Left lung (tissue), 10 donors: ENCODE results near the gene MGAT4B. TPM values are rescaled to one million over a fixed set of nuclear protein-coding genes. Genes with fewer than 3 reads are reported as not detected.

ENCODE experiments used
- ATAC-seq: fragments of 200-7000 bp; cut with Tn5 transposase; one replicate; pipeline ENCODE4 v1.9.1; 2020; ENCODE audit warnings: moderate library complexity
- DNase-seq, 4 donors: peaks; one replicate each; pipeline ENCODE4 v3.0.0-alpha.2; 2013 to 2020
- H3K27ac ChIP-seq, 2 donors: fragments of 200-600 bp; sonication (generic) in 1 of 2; one replicate each; pipeline versions ENCODE4 v1.5.0 to v1.8.0; 2020 to 2021
- H3K27me3 ChIP-seq, 2 donors: fragments of 200-600 bp; sonication (generic) in 1 of 2; one replicate each; pipeline versions ENCODE4 v1.5.0 to v1.8.0; 2020 to 2021
- H3K36me3 ChIP-seq, 2 donors: fragments of 200-600 bp; sonication (generic) in 1 of 2; one replicate each; pipeline versions ENCODE4 v1.5.0 to v1.8.0; 2020 to 2021
- H3K4me1 ChIP-seq, 2 donors: fragments of 200-600 bp; one replicate each; pipeline ENCODE4 v1.8.0; 2021
- H3K4me3 ChIP-seq, 2 donors: fragments of 200-600 bp; sonication (generic) in 1 of 2; one replicate each; pipeline versions ENCODE4 v1.5.0 to v1.8.0; 2020 to 2021; ENCODE audit warnings: mild to moderate bottlenecking in 1 of 2
- H3K9me3 ChIP-seq, 2 donors: fragments of 200-600 bp; sonication (generic) in 1 of 2; one replicate each; pipeline versions ENCODE4 v1.5.0 to v1.8.0; 2020 to 2021
- intact Hi-C, 2 donors: fragments of 100-400 bp; cut with DNase I; formaldehyde crosslinking; loops; one replicate each; pipeline versions ENCODE4 v1.11.2 to v1.14.2; 2022
- polyA plus RNA-seq, 6 donors: library from polyadenylated mRNA; unstranded; fragments of 120-200 nt; gene quantifications; one replicate each; pipeline ENCODE4 v1.2.1, GENCODE V29; 2013; ENCODE audit not compliant: insufficient read length in 6 of 6
- total RNA-seq, 2 donors: library from RNA; stranded (reverse); fragmentation: NEBNext Ultra II Directional; extraction: Animal tissue kit (Norgen Biotek cat#: 25700); gene quantifications; one replicate each; pipeline ENCODE4 v1.2.1, GENCODE V29; 2021
- TF ChIP-seq, protein P1 (sequence below), 2 donors: fragments of 200-600 bp; sonication (generic) in 1 of 2; IDR thresholded peaks; one replicate each; pipeline versions ENCODE4 v1.5.0 to v1.8.0; 2021; ENCODE audit warnings: antibody characterized with exemption in 2 of 2
- donor health status: DM: no; HTN: yes; CAD: no.
- donor health status: DM: no; HTN: no; CAD: no.

The MGAT4B gene
- total and polyA plus RNA-seq, 8 donors = 90.5 to 191 (median 108) TPM

GRCh38 chr5:179795049-179795862 lies 11.4 kb downstream of the MGAT4B start:
- Histone ChIP-seq H3K9me3 (no peaks in the 10 kb centered on the region), H3K36me3 (peaks cover 0 to 34% of the 10 kb centered on the region in 2 donors), H3K4me1 (peaks cover 37 to 59% of the 10 kb centered on the region in 2 donors), H3K4me3 (peak overlapping the region; percentile 65 to 66), H3K27me3 (no peaks in the 10 kb centered on the region), H3K27ac (peak overlapping the region; percentile 83 to 89)
- TF ChIP-seq, protein P1, sequence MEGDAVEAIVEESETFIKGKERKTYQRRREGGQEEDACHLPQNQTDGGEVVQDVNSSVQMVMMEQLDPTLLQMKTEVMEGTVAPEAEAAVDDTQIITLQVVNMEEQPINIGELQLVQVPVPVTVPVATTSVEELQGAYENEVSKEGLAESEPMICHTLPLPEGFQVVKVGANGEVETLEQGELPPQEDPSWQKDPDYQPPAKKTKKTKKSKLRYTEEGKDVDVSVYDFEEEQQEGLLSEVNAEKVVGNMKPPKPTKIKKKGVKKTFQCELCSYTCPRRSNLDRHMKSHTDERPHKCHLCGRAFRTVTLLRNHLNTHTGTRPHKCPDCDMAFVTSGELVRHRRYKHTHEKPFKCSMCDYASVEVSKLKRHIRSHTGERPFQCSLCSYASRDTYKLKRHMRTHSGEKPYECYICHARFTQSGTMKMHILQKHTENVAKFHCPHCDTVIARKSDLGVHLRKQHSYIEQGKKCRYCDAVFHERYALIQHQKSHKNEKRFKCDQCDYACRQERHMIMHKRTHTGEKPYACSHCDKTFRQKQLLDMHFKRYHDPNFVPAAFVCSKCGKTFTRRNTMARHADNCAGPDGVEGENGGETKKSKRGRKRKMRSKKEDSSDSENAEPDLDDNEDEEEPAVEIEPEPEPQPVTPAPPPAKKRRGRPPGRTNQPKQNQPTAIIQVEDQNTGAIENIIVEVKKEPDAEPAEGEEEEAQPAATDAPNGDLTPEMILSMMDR (IDR thresholded peaks at IDR 0.05) = no peak
- DNase-seq (peak in 2 of 4 donors; percentile 75 to 85), ATAC-seq (peak; percentile 54)
- intact Hi-C loops = loop anchor here in 1 of 2 donors (5.0 kb wide), 1 partner anchor 33 kb away; no protein-coding TSS in a partner anchor

GRCh38 chr5:179794575-179794974 lies 12.1 kb downstream of the MGAT4B start:
- Histone ChIP-seq H3K9me3 (no peaks in the 10 kb centered on the region), H3K27me3 (no peaks in the 10 kb centered on the region), H3K27ac (peak overlapping the region; percentile 83 to 89), H3K4me3 (peak overlapping the region; percentile 65 to 66), H3K4me1 (peaks cover 37 to 59% of the 10 kb centered on the region in 2 donors), H3K36me3 (peaks cover 0 to 27% of the 10 kb centered on the region in 2 donors)
- DNase-seq = peak in 1 of 4 donors; percentile 54
- TF ChIP-seq, protein P1 (IDR thresholded peaks at IDR 0.05) = no peak
- no peak for ATAC-seq
- intact Hi-C loops = no loop called here

GRCh38 chr5:179794171-179794570 lies 12.5 kb downstream of the MGAT4B start:
- H3K36me3 ChIP-seq = peaks cover 0 to 23% of the 10 kb centered on the region in 2 donors
- TF ChIP-seq, protein P1 (IDR thresholded peaks at IDR 0.05) = no peak
- peak overlapping the region; percentile 83 for H3K27ac ChIP-seq
- no peaks in the 10 kb centered on the region for H3K27me3 ChIP-seq
- H3K9me3 ChIP-seq = no peaks in the 10 kb centered on the region
- intact Hi-C loops = no loop called here
- H3K4me3 ChIP-seq = peak overlapping the region in 1 of 2 donors; percentile 65
- H3K4me1 ChIP-seq = peaks cover 37 to 59% of the 10 kb centered on the region in 2 donors
- no peak for ATAC-seq
- DNase-seq = peak in 1 of 4 donors; percentile 25

DNA sequence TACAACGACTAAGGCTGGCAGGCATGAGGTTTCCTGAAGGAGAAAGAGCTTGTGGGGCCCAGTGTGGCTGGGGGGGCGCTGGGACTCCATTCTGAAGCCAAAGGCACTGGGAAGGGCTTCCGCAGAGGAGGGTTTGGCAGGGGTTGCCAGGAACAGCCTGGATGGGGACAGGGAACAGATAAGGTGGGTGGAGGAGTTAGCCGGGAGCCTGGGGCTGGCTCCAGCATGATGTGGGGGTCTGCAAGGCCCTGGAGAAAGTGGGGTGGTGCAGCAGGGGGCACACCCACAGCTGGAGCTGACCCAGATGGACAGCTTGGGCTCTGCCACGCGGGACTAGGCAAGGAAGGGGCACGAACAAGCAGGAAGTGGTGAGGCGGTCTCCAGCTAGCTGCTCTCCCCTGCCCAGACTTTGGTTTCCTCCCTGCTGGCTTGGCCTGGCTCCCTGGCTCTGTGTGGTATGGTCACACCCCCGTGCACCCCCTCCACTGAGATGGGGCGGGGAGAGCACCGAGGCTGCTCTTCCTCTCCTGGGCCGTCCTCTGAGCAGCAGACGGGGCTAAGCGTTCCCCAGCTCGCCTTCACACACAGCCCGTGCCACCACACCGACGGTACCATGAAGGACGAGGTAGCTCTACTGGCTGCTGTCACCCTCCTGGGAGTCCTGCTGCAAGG lies 13.1 kb downstream of the MGAT4B start, which contains the start of gene LTC4S:
Gene LTC4S (plus strand): TSS at position 519 of the 672 bp plus-strand sequence. CDS start 95 bp downstream, at position 614.
- TF ChIP-seq, protein P1 (IDR thresholded peaks at IDR 0.05) = no peak
- Histone ChIP-seq H3K27ac (peak within 1 kb of the TSS; percentile 83 to 89), H3K27me3 (no peaks in the 10 kb centered on the region), H3K4me3 (peak within 1 kb of the TSS; percentile 65 to 66), H3K4me1 (peaks cover 37 to 59% of the 10 kb centered on the region in 2 donors), H3K9me3 (no peaks in the 10 kb centered on the region), H3K36me3 (peaks cover 0 to 18% of the 10 kb centered on the region in 2 donors)
- intact Hi-C loops = no loop called here
- peak in 3 of 4 donors; percentile 70 to 87 (median 85) for DNase-seq
- ATAC-seq = peak; percentile 31
